Mucosa of descending colon (tissue), 3 donors: ENCODE results near the gene FBXO15. TPM values are rescaled to one million over a fixed set of nuclear protein-coding genes. Genes with fewer than 3 reads are reported as not detected.

Experiments
- ATAC-seq: fragments of 200-7000 bp; cut with Tn5 transposase; one replicate; pipeline ENCODE4 v1.9.1; 2020; ENCODE audit warnings: mild to moderate bottlenecking, moderate library complexity
- DNase-seq, 3 donors: peaks; one replicate each; pipeline ENCODE4 v3.0.0-alpha.2; 2020
- H3K36me3 ChIP-seq: fragments of 200-600 bp; one replicate; pipeline ENCODE4 v1.8.0; 2021; ENCODE audit warnings: low read depth, mild to moderate bottlenecking
- H3K4me1 ChIP-seq: fragments of 200-600 bp; one replicate; pipeline ENCODE4 v1.8.0; 2021; ENCODE audit warnings: low read depth, mild to moderate bottlenecking
- H3K4me3 ChIP-seq: fragments of 200-600 bp; one replicate; pipeline ENCODE4 v1.8.0; 2021; ENCODE audit warnings: mild to moderate bottlenecking
- H3K9me3 ChIP-seq: fragments of 200-600 bp; one replicate; pipeline ENCODE4 v1.8.0; 2021; ENCODE audit warnings: mild to moderate bottlenecking
- CTCF ChIP-seq: fragments of 200-600 bp; IDR thresholded peaks from one replicate; pipeline ENCODE4 v1.8.0; 2022; ENCODE audit warnings: antibody characterized with exemption, mild to moderate bottlenecking
- intact Hi-C, 2 donors: fragments of 100-400 bp; cut with DNase I in 1 of 2; cut with micrococcal nuclease in 1 of 2; formaldehyde crosslinking; loops; one replicate each; pipeline versions ENCODE4 v1.11.0 to v1.11.1; 2022; cut with DNase I, micrococcal nuclease
- total RNA-seq, 3 donors: library from RNA; stranded (reverse); fragmentation: NEBNext Ultra II Directional in 2 of 3; extraction: Animal tissue kit (Norgen Biotek cat#: 25700) in 2 of 3; gene quantifications; one replicate each; pipeline versions ENCODE4 v1.2.1 to v1.2.4, GENCODE V29; 2021 to 2023
- donor health status: DM: no; HTN: no; CAD: no; lungs with moderate emphysema.
- donor health status: DM: no; HTN: no; CAD: no.
- donor health status: DM: no; HTN: yes; CAD: no.

Gene FBXO15
- total RNA-seq, 3 donors from 2014 or later = 0.43 to 1.0 TPM; not detected in 1

GRCh38 chr18:74078257-74078656, 69.4 kb downstream of the FBXO15 start:
- Histone ChIP-seq H3K4me3 (no peak overlapping the region), H3K9me3 (no peaks in the 10 kb centered on the region), H3K4me1 (no peaks in the 10 kb centered on the region), H3K36me3 (no peaks in the 10 kb centered on the region)
- ATAC-seq (no peak), DNase-seq (no peak)
- no peak for TF ChIP-seq CTCF
- intact Hi-C loops = no loop called here

GRCh38 chr18:74074668-74075564, 72.7 kb downstream of the FBXO15 start:
- Histone ChIP-seq H3K4me1 (no peaks in the 10 kb centered on the region), H3K4me3 (no peak overlapping the region), H3K36me3 (no peaks in the 10 kb centered on the region), H3K9me3 (no peaks in the 10 kb centered on the region)
- intact Hi-C loops = no loop called here
- ATAC-seq (no peak), DNase-seq (no peak)
- no peak for TF ChIP-seq CTCF

GRCh38 chr18:74073957-74074667, 73.5 kb downstream of the FBXO15 start:
- no peak for TF ChIP-seq CTCF
- Histone ChIP-seq H3K9me3 (no peaks in the 10 kb centered on the region), H3K36me3 (no peaks in the 10 kb centered on the region), H3K4me1 (no peaks in the 10 kb centered on the region), H3K4me3 (no peak overlapping the region)
- intact Hi-C loops = no loop called here
- ATAC-seq (no peak), DNase-seq (no peak)

GRCh38 chr18:74069178-74070050, 78.2 kb downstream of the FBXO15 start:
- no peaks in the 10 kb centered on the region for H3K4me1 ChIP-seq
- no peak overlapping the region for H3K4me3 ChIP-seq
- no peak for TF ChIP-seq CTCF
- H3K36me3 ChIP-seq = no peaks in the 10 kb centered on the region
- H3K9me3 ChIP-seq = no peaks in the 10 kb centered on the region
- no peak for DNase-seq
- intact Hi-C loops = no loop called here
- no peak for ATAC-seq

DNA sequence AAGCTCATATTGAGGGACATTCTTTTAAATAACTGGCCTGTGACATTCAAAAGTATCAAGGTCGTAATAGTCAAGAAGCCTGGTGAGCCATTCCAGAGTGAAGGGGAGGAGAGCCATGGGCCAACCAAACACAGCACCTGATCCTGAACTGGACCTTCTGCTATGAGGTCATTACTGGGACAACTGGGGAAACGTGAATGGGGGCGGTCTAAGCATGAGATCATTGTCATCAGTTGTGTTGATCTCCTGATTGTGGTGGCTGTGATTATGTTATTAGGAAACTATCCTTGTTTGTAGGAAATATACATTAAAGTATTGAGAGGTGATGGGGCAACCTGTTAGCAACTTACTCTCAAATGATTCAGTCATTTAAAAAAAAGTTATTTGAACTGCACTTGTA, 79.3 kb downstream of the FBXO15 start:
- no peak overlapping the region for H3K4me3 ChIP-seq
- H3K4me1 ChIP-seq = no peaks in the 10 kb centered on the region
- no peak for TF ChIP-seq CTCF
- intact Hi-C loops = no loop called here
- ATAC-seq (no peak), DNase-seq (no peak)
- H3K9me3 ChIP-seq = no peaks in the 10 kb centered on the region
- no peaks in the 10 kb centered on the region for H3K36me3 ChIP-seq
